ENCODE results near the gene SHISA6. TPM values are rescaled to one million over a fixed set of nuclear protein-coding genes. Genes with fewer than 3 reads are reported as not detected.

SHISA6 gene
- total RNA-seq, 1 experiment from 2014 or later, result 21.1 TPM

GRCh38 chr17:11561281-11561680 lies 320.3 kb downstream of the SHISA6 start:
- TF ChIP-seq, protein P1, sequence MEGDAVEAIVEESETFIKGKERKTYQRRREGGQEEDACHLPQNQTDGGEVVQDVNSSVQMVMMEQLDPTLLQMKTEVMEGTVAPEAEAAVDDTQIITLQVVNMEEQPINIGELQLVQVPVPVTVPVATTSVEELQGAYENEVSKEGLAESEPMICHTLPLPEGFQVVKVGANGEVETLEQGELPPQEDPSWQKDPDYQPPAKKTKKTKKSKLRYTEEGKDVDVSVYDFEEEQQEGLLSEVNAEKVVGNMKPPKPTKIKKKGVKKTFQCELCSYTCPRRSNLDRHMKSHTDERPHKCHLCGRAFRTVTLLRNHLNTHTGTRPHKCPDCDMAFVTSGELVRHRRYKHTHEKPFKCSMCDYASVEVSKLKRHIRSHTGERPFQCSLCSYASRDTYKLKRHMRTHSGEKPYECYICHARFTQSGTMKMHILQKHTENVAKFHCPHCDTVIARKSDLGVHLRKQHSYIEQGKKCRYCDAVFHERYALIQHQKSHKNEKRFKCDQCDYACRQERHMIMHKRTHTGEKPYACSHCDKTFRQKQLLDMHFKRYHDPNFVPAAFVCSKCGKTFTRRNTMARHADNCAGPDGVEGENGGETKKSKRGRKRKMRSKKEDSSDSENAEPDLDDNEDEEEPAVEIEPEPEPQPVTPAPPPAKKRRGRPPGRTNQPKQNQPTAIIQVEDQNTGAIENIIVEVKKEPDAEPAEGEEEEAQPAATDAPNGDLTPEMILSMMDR (IDR thresholded peaks at IDR 0.05; ENCODE audit: insufficient read depth in 1 of 2, low read depth in 1 of 2, low read length in 1 of 2, severe bottlenecking in 1 of 2, unreplicated experiment in 1 of 2), result no peak
- Mint-ChIP-seq H3K4me1 (ENCODE audit: low read depth, unreplicated experiment) (no peaks in the 10 kb centered on the region), H3K9me3 (ENCODE audit: unreplicated experiment) (no peaks in the 10 kb centered on the region), H3K36me3 (ENCODE audit: insufficient read depth, unreplicated experiment) (no peaks in the 10 kb centered on the region), H3K27ac (ENCODE audit: unreplicated experiment) (no peak overlapping the region), H3K27me3 (ENCODE audit: insufficient read depth, unreplicated experiment) (peaks cover 2% of the 10 kb centered on the region), H3K4me3 (ENCODE audit: unreplicated experiment) (no peak overlapping the region)
- no peaks in the 10 kb centered on the region for H3K4me1 ChIP-seq
- H3K36me3 ChIP-seq (ENCODE audit: control insufficient read depth, insufficient read depth, low read length), result no peaks in the 10 kb centered on the region
- ChIA-PET CTCF (no interaction called here), POLR2A (no interaction called here)
- no peak overlapping the region for H3K4me3 ChIP-seq (ENCODE audit: low read depth, low read length)
- DNase-seq, result no peak
- H3K9me3 ChIP-seq, result no peaks in the 10 kb centered on the region
- H3K27me3 ChIP-seq (replicated peaks; ENCODE audit: control insufficient read depth, insufficient read depth, low read length), result no peaks in the 10 kb centered on the region
- intact Hi-C loops (cut with micrococcal nuclease; ENCODE audit: unreplicated experiment), result no loop called here
- BruUV-seq (replicated peaks), result no TSS peak

GRCh38 chr17:11561702-11562101 lies 320.7 kb downstream of the SHISA6 start:
- no peaks in the 10 kb centered on the region for H3K9me3 Mint-ChIP-seq (ENCODE audit: unreplicated experiment)
- BruUV-seq (replicated peaks), result no TSS peak
- H3K27ac Mint-ChIP-seq (ENCODE audit: unreplicated experiment), result no peak overlapping the region
- Histone ChIP-seq H3K36me3 (ENCODE audit: control insufficient read depth, insufficient read depth, low read length) (no peaks in the 10 kb centered on the region), H3K4me3 (ENCODE audit: low read depth, low read length) (no peak overlapping the region), H3K4me1 (no peaks in the 10 kb centered on the region), H3K9me3 (no peaks in the 10 kb centered on the region), H3K27me3 (replicated peaks; ENCODE audit: control insufficient read depth, insufficient read depth, low read length) (no peaks in the 10 kb centered on the region)
- no peaks in the 10 kb centered on the region for H3K36me3 Mint-ChIP-seq (ENCODE audit: insufficient read depth, unreplicated experiment)
- ChIA-PET POLR2A (no interaction called here), CTCF (no interaction called here)
- H3K27me3 Mint-ChIP-seq (ENCODE audit: insufficient read depth, unreplicated experiment), result peaks cover 2% of the 10 kb centered on the region
- DNase-seq, result no peak
- no peaks in the 10 kb centered on the region for H3K4me1 Mint-ChIP-seq (ENCODE audit: low read depth, unreplicated experiment)
- intact Hi-C loops (cut with micrococcal nuclease; ENCODE audit: unreplicated experiment), result no loop called here
- no peak overlapping the region for H3K4me3 Mint-ChIP-seq (ENCODE audit: unreplicated experiment)
- TF ChIP-seq, protein P1 (IDR thresholded peaks at IDR 0.05; ENCODE audit: insufficient read depth in 1 of 2, low read depth in 1 of 2, low read length in 1 of 2, severe bottlenecking in 1 of 2, unreplicated experiment in 1 of 2), result no peak

- Histone ChIP-seq H3K4me1 (no peaks in the 10 kb centered on the region), H3K9me3 (no peaks in the 10 kb centered on the region), H3K36me3 (ENCODE audit: control insufficient read depth, insufficient read depth, low read length) (no peaks in the 10 kb centered on the region), H3K4me3 (ENCODE audit: low read depth, low read length) (no peak overlapping the region), H3K27me3 (replicated peaks; ENCODE audit: control insufficient read depth, insufficient read depth, low read length) (no peaks in the 10 kb centered on the region)
- DNase-seq, result no peak
- no peak overlapping the region for H3K27ac Mint-ChIP-seq (ENCODE audit: unreplicated experiment)
- no peaks in the 10 kb centered on the region for H3K4me1 Mint-ChIP-seq (ENCODE audit: low read depth, unreplicated experiment)
- H3K9me3 Mint-ChIP-seq (ENCODE audit: unreplicated experiment), result no peaks in the 10 kb centered on the region
- ChIA-PET CTCF (no interaction called here), POLR2A (no interaction called here)
- intact Hi-C loops (cut with micrococcal nuclease; ENCODE audit: unreplicated experiment), result no loop called here
- no peak overlapping the region for H3K4me3 Mint-ChIP-seq (ENCODE audit: unreplicated experiment)
- BruUV-seq (replicated peaks), result no TSS peak
- TF ChIP-seq, protein P1 (IDR thresholded peaks at IDR 0.05; ENCODE audit: insufficient read depth in 1 of 2, low read depth in 1 of 2, low read length in 1 of 2, severe bottlenecking in 1 of 2, unreplicated experiment in 1 of 2), result no peak
- peaks cover 2% of the 10 kb centered on the region for H3K27me3 Mint-ChIP-seq (ENCODE audit: insufficient read depth, unreplicated experiment)
- no peaks in the 10 kb centered on the region for H3K36me3 Mint-ChIP-seq (ENCODE audit: insufficient read depth, unreplicated experiment)
Measured at GRCh38 chr17:11564589-11565380, 323.8 kb downstream of the SHISA6 start.
